Naive thymus-derived CD8-positive, alpha-beta T cell (primary cell): ENCODE results near the gene DSEL. TPM values are rescaled to one million over a fixed set of nuclear protein-coding genes. Genes with fewer than 3 reads are reported as not detected.

Source experiments
- ATAC-seq, 2 donors: fragments of 150-1000 bp; cut with Tn5 transposase in 1 of 2; sonication (Bioruptor Pico), chemical (Tn5 transposase) in 1 of 2; 1 replicate in 1 of 2; 2 replicates in 1 of 2; pipeline ENCODE4 v1.10.0; 2021; ENCODE audit warnings: mild to moderate bottlenecking in 2 of 2, moderate library complexity in 2 of 2
- POLR2A ChIA-PET: fragments of 350-600 bp; sonication (Branson Sonifier 250); formaldehyde crosslinking; loops from one replicate; lab custom pipeline; 2021; ENCODE audit warnings: antibody characterized with exemption; lab: Charles Lee
- DNase-seq, 10 donors: peaks; one replicate each; pipeline versions ENCODE4 v3.0.0 to v3.0.0-alpha.2; 2020 to 2022
- H3K27ac Mint-ChIP-seq, 10 donors: one replicate each; pipeline ENCODE4 v1.8.0; 2020 to 2022; ENCODE audit warnings: mild to moderate bottlenecking in 10 of 10, mixed read lengths in 10 of 10, moderate library complexity in 4 of 10, inconsistent platforms in 1 of 10
- H3K27me3 Mint-ChIP-seq, 5 donors: one replicate each; pipeline ENCODE4 v1.8.0; 2021 to 2022; ENCODE audit warnings: mixed read lengths in 5 of 5
- H3K36me3 Mint-ChIP-seq, 3 donors: one replicate each; pipeline ENCODE4 v1.8.0; 2020 to 2022; ENCODE audit warnings: mixed read lengths in 3 of 3, mild to moderate bottlenecking in 2 of 3, inconsistent platforms in 1 of 3
- H3K4me1 Mint-ChIP-seq, 4 donors: one replicate each; pipeline ENCODE4 v1.8.0; 2021 to 2022; ENCODE audit warnings: mixed read lengths in 4 of 4
- H3K4me3 Mint-ChIP-seq, 10 donors: one replicate each; pipeline ENCODE4 v1.8.0; 2020 to 2022; ENCODE audit warnings: mild to moderate bottlenecking in 10 of 10, mixed read lengths in 10 of 10, moderate library complexity in 6 of 10, inconsistent platforms in 1 of 10
- H3K9me3 Mint-ChIP-seq, 9 donors: one replicate each; pipeline ENCODE4 v1.8.0; 2020 to 2022; ENCODE audit warnings: mixed read lengths in 9 of 9, mild to moderate bottlenecking in 3 of 9, inconsistent platforms in 1 of 9, moderate library complexity in 1 of 9
- polyA plus RNA-seq, 3 donors: library from polyadenylated mRNA; unstranded; fragments of 300-500 nt; fragmentation: Illumina TruSeq; gene quantifications; one replicate each; pipeline ENCODE4 v1.2.3, GENCODE V29; 2021
- total RNA-seq, 8 experiments: library from RNA in 2 of 8; stranded (reverse) in 2 of 8; gene quantifications; one replicate each; pipeline ENCODE4 v1.2.3 and lab custom pipeline; 2021 to 2026

Gene DSEL
- total and polyA plus RNA-seq, 5 experiments from 2014 or later = 2.5 to 5.5 (median 3.3) TPM

DNA sequence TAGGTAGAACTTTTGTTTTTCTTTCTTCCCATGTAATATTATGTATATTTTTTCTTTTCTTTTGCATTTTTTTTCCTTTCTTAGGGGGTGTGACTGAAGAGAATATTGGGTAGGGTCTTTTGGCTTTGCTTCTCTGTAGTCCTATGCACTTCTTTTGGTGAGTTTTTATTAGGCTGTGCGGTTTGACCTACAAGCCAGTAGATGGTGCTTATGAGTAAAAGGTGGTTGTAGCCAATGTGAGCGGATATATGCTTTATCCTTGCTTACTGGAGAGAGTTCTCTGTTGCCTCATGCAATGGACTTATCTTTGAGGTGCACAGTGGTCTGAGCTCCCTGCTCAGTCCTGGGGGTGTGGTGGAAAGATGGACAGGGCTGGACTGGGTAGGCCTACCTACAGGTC, 52.7 kb downstream of the DSEL start:
- Mint-ChIP-seq H3K4me1 (peaks cover 14 to 32% (median 24%) of the 10 kb centered on the region in 4 donors), H3K27me3 (peaks cover 0 to 2% (median 0%) of the 10 kb centered on the region in 5 donors), H3K4me3 (no peak overlapping the region), H3K9me3 (peaks cover 0 to 12% (median 0%) of the 10 kb centered on the region in 9 donors), H3K27ac (no peak overlapping the region), H3K36me3 (peaks cover 0 to 7% (median 6%) of the 10 kb centered on the region in 3 donors)
- POLR2A ChIA-PET = no interaction called here
- DNase-seq (no peak), ATAC-seq (no peak)

DNA sequence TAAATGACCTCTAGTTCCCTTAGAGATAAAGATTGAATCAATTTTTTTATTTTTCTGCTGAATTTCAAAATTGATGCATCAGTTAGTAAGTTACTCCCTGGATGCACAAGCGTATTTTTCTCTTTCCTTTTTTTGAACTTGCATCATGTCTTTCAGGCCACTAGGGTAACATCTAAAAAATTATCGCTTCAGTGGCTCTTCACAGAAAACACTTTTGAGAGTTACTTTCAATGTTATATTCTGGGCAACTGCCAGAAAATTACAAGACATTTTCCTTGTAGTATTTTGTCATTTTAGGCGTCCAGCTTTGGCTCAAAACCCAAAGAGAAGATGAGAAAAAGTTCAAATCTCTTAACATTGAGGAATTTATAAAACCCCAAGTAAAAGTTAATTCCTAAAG, 59.8 kb downstream of the DSEL start:
- no peak for DNase-seq
- POLR2A ChIA-PET = no interaction called here
- no peak for ATAC-seq
- Mint-ChIP-seq H3K36me3 (peaks cover 0 to 15% (median 3%) of the 10 kb centered on the region in 3 donors), H3K9me3 (peaks cover 0 to 21% (median 9%) of the 10 kb centered on the region in 9 donors), H3K4me3 (no peak overlapping the region), H3K27ac (no peak overlapping the region), H3K4me1 (peaks cover 24 to 49% (median 28%) of the 10 kb centered on the region in 4 donors), H3K27me3 (peaks cover 0 to 1% (median 0%) of the 10 kb centered on the region in 5 donors)
